ENCODE results near the gene DHX29.

DNA sequence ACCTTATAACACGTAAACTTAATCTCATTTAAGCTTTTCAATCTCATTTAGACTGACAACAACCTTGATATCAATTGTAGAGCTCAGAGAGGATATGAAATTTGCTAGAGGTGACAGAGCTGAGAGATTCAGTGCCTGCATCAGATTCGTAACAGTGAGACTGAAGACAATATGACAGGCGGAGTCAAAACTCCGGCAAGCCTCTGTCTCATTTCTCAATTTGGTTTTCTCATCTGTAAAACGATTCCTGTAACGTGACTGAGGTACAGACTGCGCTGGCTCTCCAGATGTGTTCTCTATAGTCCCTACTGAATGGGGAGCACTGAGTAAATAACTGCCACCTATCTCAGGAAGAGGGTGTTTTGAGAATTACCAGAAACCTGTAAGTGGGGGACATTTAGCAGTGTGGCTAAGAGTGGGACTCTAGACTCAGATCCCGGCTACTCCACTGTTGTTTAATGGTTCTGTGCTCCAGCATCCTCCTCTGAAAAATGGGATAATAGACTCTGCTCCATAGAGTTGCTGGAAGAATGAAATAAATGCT is 77.3 kb downstream of the DHX29 start:
- TF ChIP-seq, protein P1, sequence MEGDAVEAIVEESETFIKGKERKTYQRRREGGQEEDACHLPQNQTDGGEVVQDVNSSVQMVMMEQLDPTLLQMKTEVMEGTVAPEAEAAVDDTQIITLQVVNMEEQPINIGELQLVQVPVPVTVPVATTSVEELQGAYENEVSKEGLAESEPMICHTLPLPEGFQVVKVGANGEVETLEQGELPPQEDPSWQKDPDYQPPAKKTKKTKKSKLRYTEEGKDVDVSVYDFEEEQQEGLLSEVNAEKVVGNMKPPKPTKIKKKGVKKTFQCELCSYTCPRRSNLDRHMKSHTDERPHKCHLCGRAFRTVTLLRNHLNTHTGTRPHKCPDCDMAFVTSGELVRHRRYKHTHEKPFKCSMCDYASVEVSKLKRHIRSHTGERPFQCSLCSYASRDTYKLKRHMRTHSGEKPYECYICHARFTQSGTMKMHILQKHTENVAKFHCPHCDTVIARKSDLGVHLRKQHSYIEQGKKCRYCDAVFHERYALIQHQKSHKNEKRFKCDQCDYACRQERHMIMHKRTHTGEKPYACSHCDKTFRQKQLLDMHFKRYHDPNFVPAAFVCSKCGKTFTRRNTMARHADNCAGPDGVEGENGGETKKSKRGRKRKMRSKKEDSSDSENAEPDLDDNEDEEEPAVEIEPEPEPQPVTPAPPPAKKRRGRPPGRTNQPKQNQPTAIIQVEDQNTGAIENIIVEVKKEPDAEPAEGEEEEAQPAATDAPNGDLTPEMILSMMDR (IDR thresholded peaks at IDR 0.05) = no peak
- TF ChIP-seq POLR2A (IDR thresholded peaks at IDR 0.05) = no peak
- TF ChIP-seq EP300 (IDR thresholded peaks at IDR 0.05) = no peak
- TF ChIP-seq POLR2AphosphoS5 (IDR thresholded peaks at IDR 0.05) = no peak

Data from suprapubic skin (tissue), 4 donors.